ENCODE results near the gene DNAJB6.

The DNAJB6 gene

GRCh38 chr7:157336383-157337315 lies at the start of gene DNAJB6:
DNAJB6 (plus strand) TSS chr7:157337004; CDS start chr7:157358573, 21,569 bp downstream.
- TF ChIP-seq GATA3 (IDR thresholded peaks at IDR 0.05; ENCODE audit: low read depth, low read length) (no peak), GATA2 (IDR thresholded peaks at IDR 0.05; ENCODE audit: low read depth, low read length) (no peak)

- no peak for TF ChIP-seq GATA2 (IDR thresholded peaks at IDR 0.05; ENCODE audit: low read depth, low read length)
- no peak for TF ChIP-seq GATA3 (IDR thresholded peaks at IDR 0.05; ENCODE audit: low read depth, low read length)
Observed at GRCh38 chr7:157291404-157292080, 45.3 kb upstream of the DNAJB6 start.

GRCh38 chr7:157292258-157292657 lies 44.5 kb upstream of the DNAJB6 start:
- TF ChIP-seq GATA2 (IDR thresholded peaks at IDR 0.05; ENCODE audit: low read depth, low read length) (no peak), GATA3 (IDR thresholded peaks at IDR 0.05; ENCODE audit: low read depth, low read length) (no peak)

- TF ChIP-seq GATA3 (IDR thresholded peaks at IDR 0.05; ENCODE audit: low read depth, low read length) (no peak), GATA2 (IDR thresholded peaks at IDR 0.05; ENCODE audit: low read depth, low read length) (no peak)
Observed at GRCh38 chr7:157292770-157293412, 43.9 kb upstream of the DNAJB6 start.

- TF ChIP-seq GATA2 (IDR thresholded peaks at IDR 0.05; ENCODE audit: low read depth, low read length) (no peak), GATA3 (IDR thresholded peaks at IDR 0.05; ENCODE audit: low read depth, low read length) (no peak)
Observed at GRCh38 chr7:157293413-157293788, 43.4 kb upstream of the DNAJB6 start.

GRCh38 chr7:157294773-157295172 lies 42.0 kb upstream of the DNAJB6 start:
- TF ChIP-seq GATA2 (IDR thresholded peaks at IDR 0.05; ENCODE audit: low read depth, low read length), result no peak
- TF ChIP-seq GATA3 (IDR thresholded peaks at IDR 0.05; ENCODE audit: low read depth, low read length), result no peak

GRCh38 chr7:157295338-157295737 lies 41.5 kb upstream of the DNAJB6 start:
- no peak for TF ChIP-seq GATA3 (IDR thresholded peaks at IDR 0.05; ENCODE audit: low read depth, low read length)
- no peak for TF ChIP-seq GATA2 (IDR thresholded peaks at IDR 0.05; ENCODE audit: low read depth, low read length)

GRCh38 chr7:157297185-157297584 lies 39.6 kb upstream of the DNAJB6 start:
- TF ChIP-seq GATA3 (IDR thresholded peaks at IDR 0.05; ENCODE audit: low read depth, low read length) (no peak), GATA2 (IDR thresholded peaks at IDR 0.05; ENCODE audit: low read depth, low read length) (no peak)

- no peak for TF ChIP-seq GATA3 (IDR thresholded peaks at IDR 0.05; ENCODE audit: low read depth, low read length)
Observed at GRCh38 chr7:157299317-157299612, 37.5 kb upstream of the DNAJB6 start.

- no peak for TF ChIP-seq GATA3 (IDR thresholded peaks at IDR 0.05; ENCODE audit: low read depth, low read length)
- no peak for TF ChIP-seq GATA2 (IDR thresholded peaks at IDR 0.05; ENCODE audit: low read depth, low read length)
Observed at GRCh38 chr7:157299613-157300368, 37.0 kb upstream of the DNAJB6 start.

- TF ChIP-seq GATA3 (IDR thresholded peaks at IDR 0.05; ENCODE audit: low read depth, low read length) (no peak), GATA2 (IDR thresholded peaks at IDR 0.05; ENCODE audit: low read depth, low read length) (no peak)
Observed at GRCh38 chr7:157300369-157300825, 36.4 kb upstream of the DNAJB6 start.

GRCh38 chr7:157301610-157302120 lies 35.1 kb upstream of the DNAJB6 start:
- TF ChIP-seq GATA3 (IDR thresholded peaks at IDR 0.05; ENCODE audit: low read depth, low read length) (no peak), GATA2 (IDR thresholded peaks at IDR 0.05; ENCODE audit: low read depth, low read length) (no peak)
